ENCODE results near the gene DNMT3A.

Gene DNMT3A

GRCh38 chr2:25304826-25305596 lies 36.7 kb downstream of the DNMT3A start:
- TF ChIP-seq SPI1 (IDR thresholded peaks at IDR 0.05; ENCODE audit: low read depth, low read length) (no peak), POU2F2 (IDR thresholded peaks at IDR 0.05; ENCODE audit: low read depth, low read length) (no peak), POLR2A (IDR thresholded peaks at IDR 0.05; ENCODE audit: low read depth, low read length) (no peak), TAF1 (IDR thresholded peaks at IDR 0.05; ENCODE audit: low read depth, low read length) (no peak), POLR2AphosphoS5 (IDR thresholded peaks at IDR 0.05; ENCODE audit: low read depth, low read length) (no peak), PAX5 (IDR thresholded peaks at IDR 0.05; ENCODE audit: insufficient read depth, low read length, severe bottlenecking) (no peak)
- DNase-seq (ENCODE audit: insufficient read length, low spot score), result no peak
- FAIRE-seq, result no peak

GRCh38 chr2:25304321-25304720 lies 37.4 kb downstream of the DNMT3A start:
- DNase-seq (ENCODE audit: insufficient read length, low spot score), result no peak
- no peak for FAIRE-seq
- TF ChIP-seq PAX5 (IDR thresholded peaks at IDR 0.05; ENCODE audit: insufficient read depth, low read length, severe bottlenecking) (no peak), POLR2A (IDR thresholded peaks at IDR 0.05; ENCODE audit: low read depth, low read length) (no peak), POLR2AphosphoS5 (IDR thresholded peaks at IDR 0.05; ENCODE audit: low read depth, low read length) (no peak), TAF1 (IDR thresholded peaks at IDR 0.05; ENCODE audit: low read depth, low read length) (no peak)

GRCh38 chr2:25303633-25304236 lies 38.0 kb downstream of the DNMT3A start:
- no peak for DNase-seq (ENCODE audit: insufficient read length, low spot score)
- FAIRE-seq, result peak; percentile 52
- TF ChIP-seq POLR2A (IDR thresholded peaks at IDR 0.05; ENCODE audit: low read depth, low read length) (no peak), POU2F2 (IDR thresholded peaks at IDR 0.05; ENCODE audit: low read depth, low read length) (no peak), SPI1 (IDR thresholded peaks at IDR 0.05; ENCODE audit: low read depth, low read length) (no peak), POLR2AphosphoS5 (IDR thresholded peaks at IDR 0.05; ENCODE audit: low read depth, low read length) (no peak)

GRCh38 chr2:25302758-25303375 lies 38.9 kb downstream of the DNMT3A start:
- no peak for DNase-seq (ENCODE audit: insufficient read length, low spot score)
- peak; percentile 72 for FAIRE-seq
- no peak for TF ChIP-seq POU2F2 (IDR thresholded peaks at IDR 0.05; ENCODE audit: low read depth, low read length)
- TF ChIP-seq POLR2A (IDR thresholded peaks at IDR 0.05; ENCODE audit: low read depth, low read length), result no peak
- TF ChIP-seq POLR2AphosphoS5 (IDR thresholded peaks at IDR 0.05; ENCODE audit: low read depth, low read length), result no peak
- peak; percentile 18 for TF ChIP-seq PAX5 (IDR thresholded peaks at IDR 0.05; ENCODE audit: insufficient read depth, low read length, severe bottlenecking)

- DNase-seq (ENCODE audit: insufficient read length, low spot score) (peak; percentile 82), FAIRE-seq (peak; percentile 99)
- TF ChIP-seq POU2F2 (IDR thresholded peaks at IDR 0.05; ENCODE audit: low read depth, low read length) (peak; percentile 87), POLR2A (IDR thresholded peaks at IDR 0.05; ENCODE audit: low read depth, low read length) (0 out of 2 replicates have a peak, but pooled peaks have one; percentile 41), TAF1 (IDR thresholded peaks at IDR 0.05; ENCODE audit: low read depth, low read length) (0 out of 2 replicates have a peak, but pooled peaks have one; percentile 3), PAX5 (IDR thresholded peaks at IDR 0.05; ENCODE audit: insufficient read depth, low read length, severe bottlenecking) (peak; percentile 75), SPI1 (IDR thresholded peaks at IDR 0.05; ENCODE audit: low read depth, low read length) (peak; percentile 92), POLR2AphosphoS5 (IDR thresholded peaks at IDR 0.05; ENCODE audit: low read depth, low read length) (peak; percentile 64; the same call in 1 of the 2 replicates)
These were observed 40.0 kb downstream of the DNMT3A start for GRCh38 chr2:25301453-25302352.

GRCh38 chr2:25300001-25300400 lies 41.7 kb downstream of the DNMT3A start:
- no peak for DNase-seq (ENCODE audit: insufficient read length, low spot score)
- TF ChIP-seq TAF1 (IDR thresholded peaks at IDR 0.05; ENCODE audit: low read depth, low read length) (no peak), POLR2A (IDR thresholded peaks at IDR 0.05; ENCODE audit: low read depth, low read length) (no peak), PAX5 (IDR thresholded peaks at IDR 0.05; ENCODE audit: insufficient read depth, low read length, severe bottlenecking) (no peak), SPI1 (IDR thresholded peaks at IDR 0.05; ENCODE audit: low read depth, low read length) (no peak), POLR2AphosphoS5 (IDR thresholded peaks at IDR 0.05; ENCODE audit: low read depth, low read length) (no peak), POU2F2 (IDR thresholded peaks at IDR 0.05; ENCODE audit: low read depth, low read length) (no peak)
- FAIRE-seq, result peak; percentile 47

GRCh38 chr2:25298776-25299431 lies 42.8 kb downstream of the DNMT3A start:
- TF ChIP-seq SPI1 (IDR thresholded peaks at IDR 0.05; ENCODE audit: low read depth, low read length) (no peak), POU2F2 (IDR thresholded peaks at IDR 0.05; ENCODE audit: low read depth, low read length) (no peak), TAF1 (IDR thresholded peaks at IDR 0.05; ENCODE audit: low read depth, low read length) (no peak), POLR2AphosphoS5 (IDR thresholded peaks at IDR 0.05; ENCODE audit: low read depth, low read length) (no peak), POLR2A (IDR thresholded peaks at IDR 0.05; ENCODE audit: low read depth, low read length) (no peak), PAX5 (IDR thresholded peaks at IDR 0.05; ENCODE audit: insufficient read depth, low read length, severe bottlenecking) (no peak)
- no peak for DNase-seq (ENCODE audit: insufficient read length, low spot score)
- no peak for FAIRE-seq

- no peak for FAIRE-seq
These were observed 44.0 kb downstream of the DNMT3A start for GRCh38 chr2:25297738-25298137.

More at GRCh38 chr2:25297738-25298137, 44.0 kb downstream of the DNMT3A start:
- TF ChIP-seq SPI1 (IDR thresholded peaks at IDR 0.05; ENCODE audit: low read depth, low read length) (no peak), TAF1 (IDR thresholded peaks at IDR 0.05; ENCODE audit: low read depth, low read length) (no peak), POLR2A (IDR thresholded peaks at IDR 0.05; ENCODE audit: low read depth, low read length) (no peak), POU2F2 (IDR thresholded peaks at IDR 0.05; ENCODE audit: low read depth, low read length) (no peak), PAX5 (IDR thresholded peaks at IDR 0.05; ENCODE audit: insufficient read depth, low read length, severe bottlenecking) (no peak), POLR2AphosphoS5 (IDR thresholded peaks at IDR 0.05; ENCODE audit: low read depth, low read length) (no peak)
- no peak for DNase-seq (ENCODE audit: insufficient read length, low spot score)

All from GM12891 (cell line).